Spleen (tissue), 11 donors: ENCODE measurements around the gene CD68. TPM values are rescaled to one million over a fixed set of nuclear protein-coding genes. Genes with fewer than 3 reads are reported as not detected.

Source experiments
- DNase-seq: peaks from one replicate; pipeline ENCODE4 v3.0.0-alpha.2; 2020
- H3K27ac ChIP-seq, 8 donors: fragments of 200-600 bp; sonication (generic) in 7 of 8; 1 replicate in 4 of 8; 2 replicates in 4 of 8; pipeline versions ENCODE4 v1.5.0 to v1.8.0; 2016 to 2021; ENCODE audit warnings: inconsistent platforms in 4 of 8, mild to moderate bottlenecking in 4 of 8, moderate library complexity in 1 of 8
- H3K27me3 ChIP-seq, 7 donors: fragments of 200-600 bp; sonication (generic) in 6 of 7; replicated peaks in 1 of 7; 1 replicate in 4 of 7; 2 replicates in 3 of 7; pipeline versions ENCODE4 v1.5.0 to v1.8.0; 2016 to 2021; ENCODE audit warnings: inconsistent platforms in 3 of 7, mild to moderate bottlenecking in 1 of 7
- H3K36me3 ChIP-seq, 6 donors: fragments of 200-600 bp; sonication (generic) in 5 of 6; 1 replicate in 4 of 6; 2 replicates in 2 of 6; pipeline versions ENCODE4 v1.5.0 to v1.8.0; 2016 to 2021; ENCODE audit warnings: inconsistent platforms in 2 of 6
- H3K4me1 ChIP-seq, 6 donors: fragments of 200-600 bp; sonication (generic) in 5 of 6; 1 replicate in 3 of 6; 2 replicates in 3 of 6; pipeline versions ENCODE4 v1.5.0 to v1.8.0; 2016 to 2021; ENCODE audit warnings: inconsistent platforms in 3 of 6
- H3K4me3 ChIP-seq, 8 donors: fragments of 200-600 bp; sonication (generic) in 7 of 8; 1 replicate in 4 of 8; 2 replicates in 4 of 8; pipeline versions ENCODE4 v1.5.0 to v1.8.0; 2016 to 2021; ENCODE audit warnings: inconsistent platforms in 4 of 8, mild to moderate bottlenecking in 4 of 8, moderate library complexity in 2 of 8
- H3K9me3 ChIP-seq, 8 donors: fragments of 200-600 bp; sonication (generic) in 7 of 8; 1 replicate in 4 of 8; 2 replicates in 4 of 8; pipeline versions ENCODE4 v1.5.0 to v1.8.0; 2016 to 2021; ENCODE audit warnings: inconsistent platforms in 4 of 8
- POLR2A ChIP-seq, 3 donors: fragments of 450-650 bp; IDR thresholded peaks; one replicate each; pipeline ENCODE4 v1.5.1; 2017; ENCODE audit warnings: antibody characterized with exemption in 3 of 3, mild to moderate bottlenecking in 1 of 3
- POLR2AphosphoS5 ChIP-seq, 3 donors: sonication (generic); formaldehyde crosslinking; IDR thresholded peaks; one replicate each; pipeline ENCODE4 v1.5.1; 2017; ENCODE audit warnings: antibody characterized with exemption in 3 of 3
- WGBS, 5 donors: extraction: QIAGEN DNeasy Blood & Tissue Kit in 3 of 5; methylation state at CpG; one replicate each; pipeline versions ENCODE4 v1.1.5 to v1.1.7; 2013 to 2018; 5-methylcytosine and 5-hydroxymethylcytosine counted together
- intact Hi-C: fragments of 100-400 bp; cut with DNase I; formaldehyde crosslinking; loops from one replicate; pipeline ENCODE4 v1.15.0; 2023; ENCODE audit warnings: low total_unique reads
- polyA plus RNA-seq, 3 donors: library from polyadenylated mRNA; stranded (reverse); fragments of 200-250 nt; gene quantifications; one replicate each; pipeline ENCODE4 v1.2.1, GENCODE V29; 2013
- total RNA-seq, 7 donors: library from RNA; depleted of rRNA in 3 of 7; stranded (reverse); fragments of >200 nt in 3 of 7; fragmentation: NEBNext Ultra II Directional in 4 of 7; extraction: Animal tissue kit (Norgen Biotek cat#: 25700) in 4 of 7; gene quantifications; one replicate each; pipeline versions ENCODE4 v1.1.0 to v1.2.1, GENCODE V29; 2016 to 2021
- TF ChIP-seq, protein P1 (sequence below), 11 experiments: fragments of 200-600 bp in 7 of 11; fragments of 450-650 bp in 4 of 11; sonication (generic) in 4 of 11; IDR thresholded peaks in 8 of 11; conservative IDR thresholded peaks in 3 of 11; 1 replicate in 7 of 11; 2 replicates in 4 of 11; pipeline versions ENCODE4 v1.4.0 to v1.8.0; 2016 to 2021; ENCODE audit warnings: antibody characterized with exemption in 11 of 11, inconsistent platforms in 4 of 11, mild to moderate bottlenecking in 1 of 11
- donor health status: healthy with polysubstance abuse.
- donor health status: DM: no; HTN: no; CAD: no; lungs with moderate emphysema.
- donor health status: DM: no; HTN: no; CAD: no.
- donor health status: Bipolar disorder and iron deficiency.
- donor health status: healthy.
- donor health status: DM: no; HTN: no; CAD: no.
- donor health status: DM: yes; HTN: yes; CAD: no.

CD68 gene
- total and polyA plus RNA-seq, 10 donors: 52.5 to 387 (median 223) TPM

DNA sequence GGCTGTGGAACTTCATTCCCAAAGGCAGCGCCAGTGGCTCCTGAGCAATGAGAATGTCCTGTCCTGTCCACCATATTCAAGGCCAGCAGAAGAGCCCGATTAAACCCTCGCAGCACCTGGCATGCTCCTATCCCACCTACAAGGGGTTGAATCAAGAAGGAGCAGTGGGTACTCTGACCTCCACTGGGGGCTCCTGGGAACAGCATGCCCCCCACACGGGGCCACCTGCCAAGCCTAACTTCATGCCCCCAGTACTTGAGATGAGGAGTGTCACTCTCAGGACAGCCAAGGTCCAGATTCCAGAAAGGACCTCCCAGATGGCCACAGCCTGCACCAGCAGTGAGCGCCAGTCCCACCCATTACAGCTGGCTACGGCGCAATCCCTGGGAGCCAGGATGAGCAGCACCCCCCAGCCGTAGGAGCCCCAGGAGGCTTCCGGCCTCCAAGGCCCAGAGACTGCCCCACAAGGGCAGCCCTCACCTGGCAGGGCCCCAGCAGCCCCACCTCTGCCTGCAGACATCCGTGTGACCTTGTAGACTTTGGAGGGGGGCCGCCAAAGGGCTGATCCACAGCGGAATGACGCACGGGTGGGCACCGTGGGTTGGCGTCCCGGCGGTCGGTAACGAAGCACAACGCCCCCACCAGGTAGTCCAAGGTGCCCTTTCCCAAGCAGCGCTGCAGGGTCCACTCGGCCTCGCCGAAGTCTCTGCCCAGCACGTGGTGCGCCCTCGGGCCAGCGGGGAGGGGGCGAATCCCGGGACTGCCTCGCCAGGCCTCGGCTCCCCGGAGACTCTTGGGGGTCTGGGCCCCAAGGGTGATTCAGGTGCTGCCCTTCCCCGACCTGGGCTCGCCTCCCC lies 3.2 kb downstream of the CD68 start:
- H3K4me1 ChIP-seq: peaks cover 53 to 92% (median 76%) of the 10 kb centered on the region in 6 donors
- intact Hi-C loops: no loop called here
- TF ChIP-seq POLR2A (IDR thresholded peaks at IDR 0.05) (no peak), POLR2AphosphoS5 (IDR thresholded peaks at IDR 0.05) (peak in 1 of 3 donors; percentile 4)

DNA sequence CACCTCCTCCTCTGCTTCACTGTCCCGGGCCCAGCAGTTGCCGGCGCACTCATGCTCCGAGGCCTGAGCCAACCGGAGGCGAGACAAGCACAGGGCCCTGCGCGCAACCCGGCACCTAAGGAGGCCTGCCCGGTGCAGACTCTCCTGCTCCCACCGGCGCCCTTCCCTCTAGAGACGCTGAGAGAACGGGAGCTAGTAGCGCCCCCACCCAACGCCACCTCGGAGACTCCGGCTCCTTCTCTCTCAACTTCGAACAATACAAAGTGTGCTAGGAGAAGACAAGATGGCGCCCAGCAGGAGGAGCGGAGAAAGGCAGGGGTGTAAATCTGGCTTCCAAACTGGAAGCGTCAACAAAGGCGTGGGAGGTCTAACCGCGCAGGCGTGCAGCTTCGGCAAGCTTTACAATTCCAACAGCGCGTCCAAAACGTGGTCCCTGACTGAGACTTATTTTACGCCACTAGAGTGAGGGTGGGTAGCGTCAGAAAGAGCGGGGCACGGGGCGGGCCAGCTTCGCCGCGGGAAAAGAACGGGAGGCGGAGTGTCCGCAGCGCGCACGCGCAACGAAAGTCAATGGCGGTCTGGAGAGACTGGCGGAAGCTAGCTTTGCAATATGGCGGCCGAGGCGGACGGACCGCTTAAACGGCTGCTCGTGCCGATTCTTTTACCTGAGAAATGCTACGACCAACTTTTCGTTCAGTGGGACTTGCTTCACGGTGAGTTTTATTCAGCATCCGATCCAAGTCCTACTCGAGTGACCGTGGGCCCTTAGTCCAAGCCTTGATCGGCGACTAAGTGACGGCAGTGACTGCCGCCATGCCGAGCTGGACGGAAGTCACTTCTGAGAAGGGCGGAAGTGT lies 4.0 kb downstream of the CD68 start, which contains the start of gene MPDU1:
MPDU1 (plus strand) TSS at position 600 of the 857 bp plus-strand sequence; CDS start at position 611, 11 bp downstream.
- Histone ChIP-seq H3K4me1 (peaks cover 53 to 92% (median 68%) of the 10 kb centered on the region in 6 donors), H3K9me3 (no peaks in the 10 kb centered on the region), H3K36me3 (peaks cover 0 to 57% (median 19%) of the 10 kb centered on the region in 6 donors), H3K27ac (peak within 1 kb of the TSS; percentile 94 to 99 (median 98)), H3K4me3 (peak within 1 kb of the TSS; percentile 51 to 82 (median 62)), H3K27me3 (no peaks in the 10 kb centered on the region)
- TF ChIP-seq POLR2AphosphoS5 (IDR thresholded peaks at IDR 0.05): peak; percentile 89 to 93 (median 91)
- TF ChIP-seq, protein P1, sequence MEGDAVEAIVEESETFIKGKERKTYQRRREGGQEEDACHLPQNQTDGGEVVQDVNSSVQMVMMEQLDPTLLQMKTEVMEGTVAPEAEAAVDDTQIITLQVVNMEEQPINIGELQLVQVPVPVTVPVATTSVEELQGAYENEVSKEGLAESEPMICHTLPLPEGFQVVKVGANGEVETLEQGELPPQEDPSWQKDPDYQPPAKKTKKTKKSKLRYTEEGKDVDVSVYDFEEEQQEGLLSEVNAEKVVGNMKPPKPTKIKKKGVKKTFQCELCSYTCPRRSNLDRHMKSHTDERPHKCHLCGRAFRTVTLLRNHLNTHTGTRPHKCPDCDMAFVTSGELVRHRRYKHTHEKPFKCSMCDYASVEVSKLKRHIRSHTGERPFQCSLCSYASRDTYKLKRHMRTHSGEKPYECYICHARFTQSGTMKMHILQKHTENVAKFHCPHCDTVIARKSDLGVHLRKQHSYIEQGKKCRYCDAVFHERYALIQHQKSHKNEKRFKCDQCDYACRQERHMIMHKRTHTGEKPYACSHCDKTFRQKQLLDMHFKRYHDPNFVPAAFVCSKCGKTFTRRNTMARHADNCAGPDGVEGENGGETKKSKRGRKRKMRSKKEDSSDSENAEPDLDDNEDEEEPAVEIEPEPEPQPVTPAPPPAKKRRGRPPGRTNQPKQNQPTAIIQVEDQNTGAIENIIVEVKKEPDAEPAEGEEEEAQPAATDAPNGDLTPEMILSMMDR (IDR thresholded peaks at IDR 0.05 in 8 of 11, conservative IDR thresholded peaks at IDR 0.05 in 3 of 11): peak in 1 of 11 experiments; percentile 15
- TF ChIP-seq POLR2A (IDR thresholded peaks at IDR 0.05): peak in 1 of 3 donors; percentile 18
- WGBS, 5 donors: 14 to 18% (median 17%) methylated on average over 64 to 69 of the region's 69 CpGs
- intact Hi-C loops: no loop called here
- peak; percentile 97 for DNase-seq

More for the DNA sequence above, 3.2 kb downstream of the CD68 start:
- Histone ChIP-seq H3K27ac (peak overlapping the region; percentile 94 to 99 (median 98)), H3K27me3 (no peaks in the 10 kb centered on the region), H3K9me3 (no peaks in the 10 kb centered on the region), H3K36me3 (peaks cover 0 to 57% (median 24%) of the 10 kb centered on the region in 6 donors), H3K4me3 (peak overlapping the region in 7 of 8 donors; percentile 51 to 82 (median 59))
- DNase-seq: peak; percentile 90
- WGBS, 5 donors: 77 to 87% (median 83%) methylated on average over 19 to 36 of the region's 36 CpGs

- DNase-seq: no peak
- H3K27me3 ChIP-seq: no peaks in the 10 kb centered on the region
- no peak for TF ChIP-seq POLR2A (IDR thresholded peaks at IDR 0.05)
- TF ChIP-seq, protein P1 (IDR thresholded peaks at IDR 0.05 in 8 of 11, conservative IDR thresholded peaks at IDR 0.05 in 3 of 11): no peak
- no peak for TF ChIP-seq POLR2AphosphoS5 (IDR thresholded peaks at IDR 0.05)
- H3K27ac ChIP-seq: peak overlapping the region in 1 of 8 donors; percentile 39
- WGBS, 5 donors: 74 to 86% (median 78%) methylated on average over 9 of the region's 9 CpGs
- H3K9me3 ChIP-seq: no peaks in the 10 kb centered on the region
- no peak overlapping the region for H3K4me3 ChIP-seq
- H3K4me1 ChIP-seq: peaks cover 34 to 73% (median 51%) of the 10 kb centered on the region in 6 donors
- intact Hi-C loops: no loop called here
- H3K36me3 ChIP-seq: peaks cover 0 to 70% (median 22%) of the 10 kb centered on the region in 6 donors
Observed at GRCh38 chr17:7586673-7587419, 7.4 kb downstream of the CD68 start.
